HepG2 (cell line): ENCODE data around the gene ZNF48. TPM values are rescaled to one million over a fixed set of nuclear protein-coding genes. Genes with fewer than 3 reads are reported as not detected.

ENCODE experiments used
- NFE2 ChIP-seq: sonication (generic); formaldehyde crosslinking; IDR thresholded peaks from 2 replicates; pipeline ENCODE4 v1.4.0; 2020; ENCODE audit warnings: missing genetic modification reagents
- NKX3-1 ChIP-seq: sonication (generic); formaldehyde crosslinking; IDR thresholded peaks from 2 replicates; pipeline ENCODE4 v1.5.0; 2020; ENCODE audit warnings: missing genetic modification reagents
- NR2F2 ChIP-seq: IDR thresholded peaks from 2 replicates; pipeline ENCODE4 v1.6.1; 2012; ENCODE audit warnings: low read depth, inconsistent platforms, borderline replicate concordance
- POLR2AphosphoS2 ChIP-seq: IDR thresholded peaks from 2 replicates; pipeline ENCODE4 v1.6.1; 2011; ENCODE audit warnings: low read depth, low read length, improper control_type of control experiment
- RCOR2 ChIP-seq: IDR thresholded peaks from 2 replicates; pipeline ENCODE4 v1.6.1; 2016; ENCODE audit warnings: missing biosample characterization, missing genetic modification reagents
- SALL1 ChIP-seq: sonication (generic); formaldehyde crosslinking; IDR thresholded peaks from 2 replicates; pipeline ENCODE4 v1.8.0; 2022; ENCODE audit warnings: mild to moderate bottlenecking, missing genetic modification reagents
- ZC3H4 ChIP-seq: sonication (generic); formaldehyde crosslinking; IDR thresholded peaks from 2 replicates; pipeline ENCODE4 v1.4.0; 2020; ENCODE audit warnings: missing genetic modification reagents, borderline replicate concordance
- ZNF20 ChIP-seq: sonication (generic); formaldehyde crosslinking; IDR thresholded peaks from 2 replicates; pipeline ENCODE4 v1.4.0; 2020; ENCODE audit warnings: mild to moderate bottlenecking, moderate library complexity, missing genetic modification reagents
- ZNF207 ChIP-seq: fragments of 450-650 bp; IDR thresholded peaks from 2 replicates; pipeline ENCODE4 v1.6.1; 2016; ENCODE audit warnings: antibody characterized with exemption, borderline replicate concordance
- ZNF263 ChIP-seq: sonication (generic); formaldehyde crosslinking; IDR thresholded peaks from 2 replicates; pipeline ENCODE4 v1.4.0; 2020; ENCODE audit warnings: missing genetic modification reagents
- ZNF577 ChIP-seq: sonication (generic); formaldehyde crosslinking; IDR thresholded peaks from 2 replicates; pipeline ENCODE4 v1.4.0; 2020; ENCODE audit warnings: mild to moderate bottlenecking, low read depth, missing genetic modification reagents, borderline replicate concordance
- ZNF605 ChIP-seq: sonication (generic); formaldehyde crosslinking; IDR thresholded peaks from 2 replicates; pipeline ENCODE4 v1.8.0; 2022; ENCODE audit warnings: mild to moderate bottlenecking, missing genetic modification reagents
- ZNF629 ChIP-seq: sonication (generic); formaldehyde crosslinking; conservative IDR thresholded peaks from 2 replicates; pipeline ENCODE4 v1.5.0; 2020; ENCODE audit warnings: missing genetic modification reagents
- ZNF7 ChIP-seq: IDR thresholded peaks from 2 replicates; pipeline ENCODE4 v1.6.1; 2016; ENCODE audit warnings: missing biosample characterization, missing genetic modification reagents
- ZNF781 ChIP-seq: sonication (generic); formaldehyde crosslinking; IDR thresholded peaks from 2 replicates; pipeline ENCODE4 v1.5.1; 2020; ENCODE audit warnings: borderline replicate concordance, mild to moderate bottlenecking, missing genetic modification reagents; ENCODE audit errors: not compliant biosample characterization
- ZNF83 ChIP-seq: sonication (generic); formaldehyde crosslinking; IDR thresholded peaks from 2 replicates; pipeline ENCODE4 v1.4.0; 2020; ENCODE audit warnings: missing genetic modification reagents, mild to moderate bottlenecking, borderline replicate concordance
- ZNF878 ChIP-seq: sonication (generic); formaldehyde crosslinking; IDR thresholded peaks from 2 replicates; pipeline ENCODE4 v1.8.1; 2023; ENCODE audit warnings: mild to moderate bottlenecking, missing genetic modification reagents, moderate library complexity
- ZSCAN9 ChIP-seq: IDR thresholded peaks from 2 replicates; pipeline ENCODE4 v1.6.1; 2016; ENCODE audit warnings: borderline replicate concordance
- polyA plus RNA-seq, 8 experiments: library from polyadenylated mRNA; depleted of rRNA in 3 of 8; stranded (reverse) in 7 of 8; unstranded in 1 of 8; fragments of >200 nt; fragmentation: Illumina TruSeq in 4 of 8; extraction: Trizol in 4 of 8; gene quantifications; 2 replicates each; pipeline versions ENCODE4 v1.2.1 to v1.2.3, GENCODE V29; 2011 to 2016; ENCODE audit warnings: low read depth in 4 of 8, missing spikeins in 1 of 8, mixed read lengths in 1 of 8; ENCODE audit not compliant: insufficient read depth in 1 of 8
- total RNA-seq, 5 experiments: library from RNA; depleted of rRNA; stranded (reverse); fragments of >200 nt; fragmentation: Illumina TruSeq; extraction: Trizol; gene quantifications; 2 replicates each; pipeline ENCODE4 v1.2.3, GENCODE V29; 2016; ENCODE audit warnings: low read depth in 1 of 5
- TF ChIP-seq, protein P1 (sequence below): sonication (generic); formaldehyde crosslinking; IDR thresholded peaks from 2 replicates; pipeline ENCODE4 v1.4.0; 2020; ENCODE audit warnings: missing genetic modification reagents
- TF ChIP-seq, protein P2 (sequence below): sonication (generic); formaldehyde crosslinking; conservative IDR thresholded peaks from 2 replicates; pipeline ENCODE4 v1.4.0; 2020; ENCODE audit warnings: missing genetic modification reagents
- TF ChIP-seq, protein P3 (sequence below): sonication (generic); formaldehyde crosslinking; IDR thresholded peaks from 2 replicates; pipeline ENCODE4 v1.5.0; 2020; ENCODE audit warnings: mild to moderate bottlenecking, low read depth, missing genetic modification reagents, borderline replicate concordance
- TF ChIP-seq, protein P4 (sequence below): sonication (generic); formaldehyde crosslinking; IDR thresholded peaks from 2 replicates; pipeline ENCODE4 v1.5.0; 2020; ENCODE audit warnings: missing genetic modification reagents
- TF ChIP-seq, protein P5 (sequence below): sonication (generic); formaldehyde crosslinking; conservative IDR thresholded peaks from 2 replicates; pipeline ENCODE4 v1.4.0; 2020; ENCODE audit warnings: missing genetic modification reagents
- TF ChIP-seq, protein P6 (sequence below): sonication (generic); formaldehyde crosslinking; conservative IDR thresholded peaks from 2 replicates; pipeline ENCODE4 v1.5.0; 2020; ENCODE audit warnings: missing genetic modification reagents

Gene ZNF48
- total and polyA plus RNA-seq, 2 of the 13 experiments (the other 11 are each of a cell fraction or from before 2014, with no cell fraction given): 9.9 to 12.3 TPM

DNA sequence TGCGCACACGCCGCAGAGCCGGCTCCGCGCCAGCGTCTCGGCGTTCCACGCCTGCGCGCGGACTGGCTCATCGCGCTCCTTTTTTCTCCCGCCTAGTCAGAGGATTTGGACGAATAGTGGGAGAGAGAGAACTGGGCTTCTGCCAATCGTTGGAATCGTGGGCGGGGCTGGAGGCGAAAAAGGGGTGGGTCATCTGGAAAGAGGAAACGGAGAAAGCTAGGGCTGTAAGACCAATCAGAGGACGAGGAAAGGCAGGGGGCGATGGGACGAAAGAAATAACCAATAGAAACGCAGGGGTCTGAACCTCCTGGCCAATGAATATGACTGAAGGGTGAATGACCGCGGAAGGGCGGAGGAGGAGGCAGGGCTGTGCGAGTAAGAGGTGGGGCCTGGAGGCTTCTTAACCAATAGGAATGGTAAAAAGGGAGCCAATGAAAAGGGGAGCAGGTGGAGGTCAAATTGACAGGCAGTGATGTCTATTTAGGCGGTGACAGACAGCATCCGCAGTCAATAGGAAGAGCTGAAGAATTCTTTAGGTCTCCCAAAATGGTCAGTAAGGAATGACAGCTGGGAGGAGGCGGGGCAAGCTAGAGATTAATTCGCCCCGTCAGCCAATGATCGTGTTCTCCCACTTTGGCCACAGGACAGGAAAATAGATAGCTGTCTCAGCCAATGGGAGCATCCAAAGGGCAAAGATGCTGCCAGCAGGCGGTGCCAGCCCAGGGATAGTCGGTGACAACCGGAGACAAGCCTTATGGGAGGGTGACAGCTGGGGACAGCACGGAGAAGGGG is 24.6 kb upstream of the ZNF48 start, which contains the start of gene TBC1D10B (continued):
- TF ChIP-seq, protein P1, sequence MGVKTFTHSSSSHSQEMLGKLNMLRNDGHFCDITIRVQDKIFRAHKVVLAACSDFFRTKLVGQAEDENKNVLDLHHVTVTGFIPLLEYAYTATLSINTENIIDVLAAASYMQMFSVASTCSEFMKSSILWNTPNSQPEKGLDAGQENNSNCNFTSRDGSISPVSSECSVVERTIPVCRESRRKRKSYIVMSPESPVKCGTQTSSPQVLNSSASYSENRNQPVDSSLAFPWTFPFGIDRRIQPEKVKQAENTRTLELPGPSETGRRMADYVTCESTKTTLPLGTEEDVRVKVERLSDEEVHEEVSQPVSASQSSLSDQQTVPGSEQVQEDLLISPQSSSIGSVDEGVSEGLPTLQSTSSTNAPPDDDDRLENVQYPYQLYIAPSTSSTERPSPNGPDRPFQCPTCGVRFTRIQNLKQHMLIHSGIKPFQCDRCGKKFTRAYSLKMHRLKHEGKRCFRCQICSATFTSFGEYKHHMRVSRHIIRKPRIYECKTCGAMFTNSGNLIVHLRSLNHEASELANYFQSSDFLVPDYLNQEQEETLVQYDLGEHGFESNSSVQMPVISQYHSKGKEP (CRISPR knock-in tag): no peak
- no peak for TF ChIP-seq ZNF577 (CRISPR knock-in tag)
- no peak for TF ChIP-seq ZNF7 (CRISPR knock-in tag)
- TF ChIP-seq ZNF83 (CRISPR knock-in tag): no peak
- no peak for TF ChIP-seq POLR2AphosphoS2
- no peak for TF ChIP-seq NFE2 (CRISPR knock-in tag)
- TF ChIP-seq ZNF263 (CRISPR knock-in tag): no peak
- TF ChIP-seq NKX3-1: no peak
- peak; percentile 11; the same call in 1 of the 2 replicates for TF ChIP-seq SALL1 (CRISPR knock-in tag)
- TF ChIP-seq ZNF629: no peak
- TF ChIP-seq, protein P2, sequence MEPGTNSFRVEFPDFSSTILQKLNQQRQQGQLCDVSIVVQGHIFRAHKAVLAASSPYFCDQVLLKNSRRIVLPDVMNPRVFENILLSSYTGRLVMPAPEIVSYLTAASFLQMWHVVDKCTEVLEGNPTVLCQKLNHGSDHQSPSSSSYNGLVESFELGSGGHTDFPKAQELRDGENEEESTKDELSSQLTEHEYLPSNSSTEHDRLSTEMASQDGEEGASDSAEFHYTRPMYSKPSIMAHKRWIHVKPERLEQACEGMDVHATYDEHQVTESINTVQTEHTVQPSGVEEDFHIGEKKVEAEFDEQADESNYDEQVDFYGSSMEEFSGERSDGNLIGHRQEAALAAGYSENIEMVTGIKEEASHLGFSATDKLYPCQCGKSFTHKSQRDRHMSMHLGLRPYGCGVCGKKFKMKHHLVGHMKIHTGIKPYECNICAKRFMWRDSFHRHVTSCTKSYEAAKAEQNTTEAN (CRISPR knock-in tag): no peak
- TF ChIP-seq, protein P3, sequence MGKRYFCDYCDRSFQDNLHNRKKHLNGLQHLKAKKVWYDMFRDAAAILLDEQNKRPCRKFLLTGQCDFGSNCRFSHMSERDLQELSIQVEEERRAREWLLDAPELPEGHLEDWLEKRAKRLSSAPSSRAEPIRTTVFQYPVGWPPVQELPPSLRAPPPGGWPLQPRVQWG (CRISPR knock-in tag): no peak
- no peak for TF ChIP-seq ZNF20 (CRISPR knock-in tag)
- no peak for TF ChIP-seq ZNF878 (CRISPR knock-in tag)
- TF ChIP-seq ZSCAN9 (CRISPR knock-in tag): no peak
- TF ChIP-seq ZNF605 (CRISPR knock-in tag): no peak; the same call in 1 of the 2 replicates
- TF ChIP-seq, protein P4, sequence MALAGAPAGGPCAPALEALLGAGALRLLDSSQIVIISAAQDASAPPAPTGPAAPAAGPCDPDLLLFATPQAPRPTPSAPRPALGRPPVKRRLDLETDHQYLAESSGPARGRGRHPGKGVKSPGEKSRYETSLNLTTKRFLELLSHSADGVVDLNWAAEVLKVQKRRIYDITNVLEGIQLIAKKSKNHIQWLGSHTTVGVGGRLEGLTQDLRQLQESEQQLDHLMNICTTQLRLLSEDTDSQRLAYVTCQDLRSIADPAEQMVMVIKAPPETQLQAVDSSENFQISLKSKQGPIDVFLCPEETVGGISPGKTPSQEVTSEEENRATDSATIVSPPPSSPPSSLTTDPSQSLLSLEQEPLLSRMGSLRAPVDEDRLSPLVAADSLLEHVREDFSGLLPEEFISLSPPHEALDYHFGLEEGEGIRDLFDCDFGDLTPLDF (CRISPR knock-in tag): peak; percentile 87
- no peak for TF ChIP-seq ZNF781 (CRISPR knock-in tag)
- TF ChIP-seq, protein P5, sequence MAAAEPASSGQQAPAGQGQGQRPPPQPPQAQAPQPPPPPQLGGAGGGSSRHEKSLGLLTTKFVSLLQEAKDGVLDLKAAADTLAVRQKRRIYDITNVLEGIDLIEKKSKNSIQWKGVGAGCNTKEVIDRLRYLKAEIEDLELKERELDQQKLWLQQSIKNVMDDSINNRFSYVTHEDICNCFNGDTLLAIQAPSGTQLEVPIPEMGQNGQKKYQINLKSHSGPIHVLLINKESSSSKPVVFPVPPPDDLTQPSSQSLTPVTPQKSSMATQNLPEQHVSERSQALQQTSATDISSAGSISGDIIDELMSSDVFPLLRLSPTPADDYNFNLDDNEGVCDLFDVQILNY (CRISPR knock-in tag): no peak
- TF ChIP-seq ZNF207: no peak
- TF ChIP-seq NR2F2: no peak; the same call in 1 of the 2 replicates
- no peak for TF ChIP-seq ZC3H4 (CRISPR knock-in tag)
- TF ChIP-seq, protein P6, sequence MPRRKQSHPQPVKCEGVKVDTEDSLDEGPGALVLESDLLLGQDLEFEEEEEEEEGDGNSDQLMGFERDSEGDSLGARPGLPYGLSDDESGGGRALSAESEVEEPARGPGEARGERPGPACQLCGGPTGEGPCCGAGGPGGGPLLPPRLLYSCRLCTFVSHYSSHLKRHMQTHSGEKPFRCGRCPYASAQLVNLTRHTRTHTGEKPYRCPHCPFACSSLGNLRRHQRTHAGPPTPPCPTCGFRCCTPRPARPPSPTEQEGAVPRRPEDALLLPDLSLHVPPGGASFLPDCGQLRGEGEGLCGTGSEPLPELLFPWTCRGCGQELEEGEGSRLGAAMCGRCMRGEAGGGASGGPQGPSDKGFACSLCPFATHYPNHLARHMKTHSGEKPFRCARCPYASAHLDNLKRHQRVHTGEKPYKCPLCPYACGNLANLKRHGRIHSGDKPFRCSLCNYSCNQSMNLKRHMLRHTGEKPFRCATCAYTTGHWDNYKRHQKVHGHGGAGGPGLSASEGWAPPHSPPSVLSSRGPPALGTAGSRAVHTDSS: no peak
- no peak for TF ChIP-seq RCOR2 (CRISPR knock-in tag)
